Frontal cortex (tissue), 4 donors: ENCODE data around the gene EDC4. TPM values are rescaled to one million over a fixed set of nuclear protein-coding genes. Genes with fewer than 3 reads are reported as not detected.
A peak's percentile ranks its signal among the peaks of the same experiment; 100 is the strongest.
"Not testable (repeated sequence)": the region's sequence is repeated elsewhere in the genome, so short reads cannot be mapped to it uniquely, and the experiment has no call there.

ENCODE experiments used
- DNase-seq, 2 donors: peaks; one replicate each; pipeline ENCODE4 v3.0.0; 2012; ENCODE audit warnings: low spot score in 2 of 2
- FAIRE-seq: peaks from 2 replicates; lab custom pipeline; 2012; peaks lifted over from hg19 to GRCh38; lab: Jason Lieb, UNC
- total RNA-seq: library from RNA; depleted of rRNA; stranded (reverse); fragments of >200 nt; gene quantifications from one replicate; pipeline ENCODE4 v1.2.3, GENCODE V29; 2014
- donor health status: control.
- donor health status: control.
- donor health status: control.

EDC4 gene
- total RNA-seq, 1 donor from 2014 or later = 64.0 TPM

- FAIRE-seq (no peak), DNase-seq (peak; percentile 93 to 96)
Observed at GRCh38 chr16:67846320-67847063, 26.4 kb upstream of the EDC4 start, which contains the start of gene NUTF2. NUTF2 (plus strand) TSS chr16:67846933; CDS start chr16:67865131, 18,198 bp downstream.

- DNase-seq (peak; percentile 83 to 88), FAIRE-seq (no peak)
Observed at GRCh38 chr16:67847064-67847861, 25.6 kb upstream of the EDC4 start, which contains the start of gene CENPT. CENPT (minus strand) TSS chr16:67847693; CDS start chr16:67833859, 13,834 bp downstream.

GRCh38 chr16:67848118-67848517, 24.7 kb upstream of the EDC4 start:
- FAIRE-seq (no peak), DNase-seq (no peak)

- FAIRE-seq = no peak
- DNase-seq = no peak
Observed at GRCh38 chr16:67853670-67854069, 19.2 kb upstream of the EDC4 start.

- FAIRE-seq (no peak), DNase-seq (no peak)
Observed at GRCh38 chr16:67855789-67856188, 17.1 kb upstream of the EDC4 start.

- no peak for FAIRE-seq
Observed at GRCh38 chr16:67856927-67857546, 15.8 kb upstream of the EDC4 start.

GRCh38 chr16:67857547-67858233, 15.2 kb upstream of the EDC4 start:
- DNase-seq (peak in 1 of 2 donors; percentile 44), FAIRE-seq (no peak)

More at GRCh38 chr16:67856927-67857546, 15.8 kb upstream of the EDC4 start:
- no peak for DNase-seq

- DNase-seq (no peak), FAIRE-seq (no peak)
Observed at GRCh38 chr16:67858500-67858899, 14.4 kb upstream of the EDC4 start.

- DNase-seq (no peak), FAIRE-seq (no peak)
Observed at GRCh38 chr16:67860589-67861398, 12.1 kb upstream of the EDC4 start.

GRCh38 chr16:67861877-67862276, 11.0 kb upstream of the EDC4 start:
- FAIRE-seq = no peak
- no peak for DNase-seq

GRCh38 chr16:67862623-67863583, 9.9 kb upstream of the EDC4 start:
- peak in 1 of 2 donors; percentile 65 for DNase-seq
- no peak for FAIRE-seq

GRCh38 chr16:67864044-67864443, 8.8 kb upstream of the EDC4 start:
- FAIRE-seq, DNase-seq: not testable (repeated sequence)

GRCh38 chr16:67864594-67864993, 8.3 kb upstream of the EDC4 start:
- FAIRE-seq (no peak), DNase-seq (no peak)

GRCh38 chr16:67865318-67865717, 7.5 kb upstream of the EDC4 start:
- no peak for FAIRE-seq
- DNase-seq = no peak

- FAIRE-seq (no peak), DNase-seq (no peak)
Observed at GRCh38 chr16:67868290-67868689, 4.6 kb upstream of the EDC4 start.

- DNase-seq = no peak
- no peak for FAIRE-seq
Observed at GRCh38 chr16:67869653-67870052, 3.2 kb upstream of the EDC4 start.

GRCh38 chr16:67871256-67871655, 1.6 kb upstream of the EDC4 start:
- no peak for FAIRE-seq
- no peak for DNase-seq

- DNase-seq = no peak
- FAIRE-seq = no peak
Observed at GRCh38 chr16:67872131-67872630, 671 bp upstream of the EDC4 start.
